GF-D8 (cell line): ENCODE measurements around the gene MAP2K5.

Experiments
- DNase-seq: peaks from one replicate; lab custom pipeline; 2025; lab: John Stamatoyannopoulos, UW

MAP2K5 gene

GRCh38 chr15:67758619-67759300, 216.3 kb downstream of the MAP2K5 start:
- DNase-seq: no peak

GRCh38 chr15:67760901-67761300, 218.4 kb downstream of the MAP2K5 start:
- DNase-seq: no peak

- DNase-seq: no peak
These were observed 218.8 kb downstream of the MAP2K5 start for GRCh38 chr15:67761343-67761742.

- DNase-seq: no peak
These were observed 220.3 kb downstream of the MAP2K5 start for GRCh38 chr15:67762610-67763368.

DNA sequence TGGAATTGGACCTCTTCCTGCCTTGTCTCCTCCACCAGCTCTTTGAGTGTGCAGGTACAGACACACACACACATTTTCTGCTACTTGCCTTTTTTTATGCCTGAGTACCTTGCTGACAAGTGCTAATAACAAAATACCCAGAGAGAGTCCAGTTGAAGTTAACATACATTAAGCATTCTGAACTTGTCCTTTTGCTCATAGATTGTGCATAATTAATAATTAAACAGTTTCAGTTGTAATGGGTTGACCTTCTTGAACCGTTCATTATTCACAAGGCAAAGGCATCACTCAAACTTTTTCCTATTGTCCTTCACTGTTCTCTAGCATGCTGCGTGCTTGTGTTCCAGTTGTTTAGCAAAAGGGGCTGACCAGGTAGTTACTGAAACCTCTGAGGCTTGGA, 223.2 kb downstream of the MAP2K5 start:
- DNase-seq: no peak

DNA sequence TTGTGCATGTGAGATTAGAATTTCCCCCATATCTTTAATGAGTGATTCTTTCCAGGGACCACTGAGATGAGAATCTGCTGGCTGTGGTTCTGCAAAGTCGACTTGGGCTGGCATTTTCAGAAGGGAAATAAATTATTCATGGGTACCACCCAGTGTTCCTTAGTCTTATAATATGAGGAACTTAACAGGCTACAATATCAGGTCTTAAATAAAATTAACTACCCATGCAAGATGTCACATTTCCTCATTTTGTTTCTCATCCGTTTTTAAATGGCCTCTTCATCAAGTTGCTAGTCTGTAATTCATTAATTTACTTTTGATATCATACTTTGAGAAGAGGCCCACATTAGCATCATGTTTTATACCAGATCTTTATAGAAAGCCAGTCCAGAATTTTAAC, 224.5 kb downstream of the MAP2K5 start:
- DNase-seq: no peak

GRCh38 chr15:67768313-67768977, 225.9 kb downstream of the MAP2K5 start:
- DNase-seq: no peak

DNA sequence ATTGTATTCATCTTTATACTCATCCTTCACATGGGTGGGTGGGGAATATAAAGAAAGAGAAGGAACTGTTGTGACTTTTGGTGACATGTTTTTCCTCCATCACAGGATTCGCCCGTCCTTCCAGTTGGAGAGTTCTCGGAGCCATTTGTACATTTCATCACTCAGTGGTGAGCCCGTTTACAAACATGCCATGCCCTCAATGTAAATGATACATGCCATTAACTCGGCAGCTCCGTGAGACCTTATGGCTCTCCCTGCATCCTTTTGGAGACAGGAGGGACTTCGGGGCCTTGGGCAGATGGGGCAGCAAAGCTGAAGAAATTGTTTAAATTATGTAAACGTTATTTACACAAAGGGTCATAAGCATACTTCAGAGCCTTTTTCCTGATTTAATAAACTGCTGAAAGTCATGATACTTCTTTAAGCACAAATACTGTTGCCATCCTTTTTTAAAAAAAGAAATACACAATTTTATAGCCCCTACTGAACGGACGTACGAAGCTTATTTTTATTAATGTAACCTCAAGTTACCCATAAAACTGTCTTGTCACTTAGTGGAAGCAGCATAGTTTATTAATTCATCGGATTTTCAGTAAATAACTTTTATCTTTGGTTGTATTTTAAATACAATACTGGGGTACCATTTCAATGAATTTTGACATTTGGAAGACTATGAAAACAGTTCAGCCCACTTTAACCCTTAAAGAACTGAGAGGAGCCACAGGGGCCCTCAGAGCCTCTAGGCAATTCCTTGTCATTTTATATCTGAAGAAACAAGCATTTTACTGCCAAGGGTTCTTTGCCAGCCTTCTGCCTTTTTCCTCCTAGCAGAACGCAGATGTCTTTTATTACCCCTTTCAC, 227.2 kb downstream of the MAP2K5 start:
- no peak for DNase-seq

DNA sequence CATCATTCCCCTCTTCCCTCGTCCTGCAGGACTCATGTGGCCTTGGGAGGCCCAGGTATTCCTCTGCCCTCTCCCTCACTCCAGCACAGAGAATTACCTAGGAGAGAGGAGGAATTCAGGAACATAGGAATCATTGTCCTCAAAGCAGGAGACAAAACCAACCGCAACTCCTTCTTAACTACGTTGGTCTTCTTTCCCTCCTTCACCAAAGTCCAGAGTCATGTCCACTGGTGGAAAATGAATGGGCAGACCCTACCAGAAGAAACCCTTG, 227.8 kb downstream of the MAP2K5 start:
- DNase-seq: no peak

- no peak for DNase-seq
These were observed 228.8 kb downstream of the MAP2K5 start for GRCh38 chr15:67771189-67771800.

GRCh38 chr15:67774626-67775025, 232.1 kb downstream of the MAP2K5 start:
- DNase-seq: no peak

DNA sequence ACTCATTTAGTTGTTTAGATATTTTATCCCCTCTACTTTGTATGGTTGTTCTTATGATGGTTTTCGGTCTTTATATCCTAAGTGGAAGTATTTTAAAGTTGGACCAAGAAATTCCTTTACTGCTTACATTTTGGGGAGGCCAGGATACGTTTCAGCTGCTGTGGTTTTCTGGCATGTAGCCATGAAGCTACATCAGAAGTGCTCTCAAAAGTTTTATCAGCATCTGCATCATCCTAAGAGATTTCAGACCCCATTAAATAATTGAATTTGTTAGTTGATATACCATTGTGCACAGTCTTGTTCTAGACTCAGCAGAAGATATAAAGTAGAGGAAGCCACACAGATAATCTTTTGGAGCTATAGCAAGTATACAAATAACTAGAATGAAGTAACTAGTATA, 232.7 kb downstream of the MAP2K5 start:
- DNase-seq: no peak

DNA sequence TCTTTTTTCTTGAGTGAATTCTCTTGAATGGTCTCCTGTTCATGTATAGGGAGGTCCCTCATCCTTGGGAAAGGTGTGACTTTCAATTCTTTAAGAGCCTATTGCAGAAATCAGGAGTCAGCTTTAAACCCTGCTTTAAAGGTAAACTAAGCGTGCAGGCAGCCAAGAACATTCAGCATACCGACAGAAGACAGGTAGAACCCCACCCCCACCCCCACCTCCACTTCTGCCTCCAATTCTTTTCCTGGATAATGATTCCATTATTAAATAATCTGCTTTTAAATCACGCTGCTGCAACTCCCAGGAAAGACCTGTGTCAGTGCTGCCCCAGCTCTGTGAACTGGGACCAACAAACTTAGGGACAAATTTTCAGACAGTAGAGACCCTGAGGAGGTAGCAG, 233.5 kb downstream of the MAP2K5 start:
- no peak for DNase-seq

- DNase-seq: no peak
These were observed 234.1 kb downstream of the MAP2K5 start for GRCh38 chr15:67776600-67776999.

GRCh38 chr15:67777071-67777470, 234.6 kb downstream of the MAP2K5 start:
- no peak for DNase-seq

- DNase-seq: no peak
These were observed 235.3 kb downstream of the MAP2K5 start for GRCh38 chr15:67777773-67778172.

- DNase-seq: no peak
These were observed 236.6 kb downstream of the MAP2K5 start for GRCh38 chr15:67778968-67779548.

DNA sequence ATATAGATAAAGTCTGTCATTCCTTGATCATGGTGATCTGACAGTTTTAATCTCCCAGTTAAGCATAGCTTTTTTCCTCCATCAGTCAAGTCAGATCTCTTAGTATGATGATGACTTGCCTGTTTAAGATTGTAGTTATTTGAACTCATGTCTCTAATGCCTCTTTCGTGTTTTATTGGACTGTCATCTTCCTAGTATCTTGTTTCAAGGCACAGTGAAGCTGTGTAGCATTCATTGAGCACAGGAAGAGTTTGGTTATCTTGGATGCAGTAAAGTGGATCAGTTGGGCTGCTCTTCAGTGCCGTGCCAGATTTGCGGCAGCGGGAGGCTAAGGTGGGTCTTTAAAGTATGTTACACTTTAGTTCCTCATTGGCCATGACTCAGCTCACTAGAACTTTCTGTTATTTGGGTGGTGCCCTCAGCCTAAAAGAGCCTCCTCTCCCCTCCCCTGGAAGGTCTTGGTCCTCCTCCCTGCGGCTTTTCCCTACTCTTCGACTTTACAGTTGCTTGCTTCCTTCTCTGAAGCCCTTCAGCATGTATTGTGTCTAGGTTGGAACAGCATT, 237.1 kb downstream of the MAP2K5 start:
- no peak for DNase-seq

GRCh38 chr15:67781061-67781460, 238.6 kb downstream of the MAP2K5 start:
- no peak for DNase-seq

DNA sequence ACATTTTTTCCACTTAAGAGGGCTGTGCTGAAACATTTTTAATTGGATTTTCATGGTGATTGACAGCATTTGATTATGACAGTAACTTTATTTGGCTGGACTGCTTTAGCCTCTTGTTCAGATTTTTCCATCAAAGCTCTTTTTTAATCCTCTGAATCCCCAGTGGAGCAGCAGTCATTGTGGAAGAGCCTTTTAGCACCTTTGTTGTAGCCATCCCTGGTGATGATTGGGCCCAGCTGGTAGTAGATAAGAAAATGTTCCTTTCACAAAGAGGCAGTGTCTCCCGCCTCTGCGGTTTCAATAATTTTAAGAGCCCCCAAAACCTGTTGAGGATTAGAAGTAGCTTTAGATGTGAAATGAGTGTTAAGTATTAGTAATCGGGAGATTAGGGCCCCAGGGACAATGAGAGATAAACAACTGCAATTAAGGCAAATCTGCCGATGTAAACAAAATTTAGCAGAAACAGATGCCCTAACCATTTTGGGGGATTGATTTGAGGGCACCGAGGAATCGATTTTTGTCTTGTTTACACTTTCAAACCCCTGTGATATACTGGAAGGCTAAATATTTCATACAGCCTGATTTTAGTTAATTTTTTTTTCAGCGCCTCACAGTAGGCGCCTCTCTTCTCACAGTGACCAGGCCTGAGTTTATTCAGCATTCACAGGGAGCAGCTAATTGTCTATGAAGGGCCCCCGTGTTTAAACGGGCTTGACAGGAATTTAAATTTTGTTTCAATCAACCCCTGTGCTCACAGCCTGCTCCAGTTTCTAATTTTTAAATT, 239.6 kb downstream of the MAP2K5 start:
- no peak for DNase-seq

GRCh38 chr15:67782691-67782991, 240.1 kb downstream of the MAP2K5 start:
- DNase-seq: no peak
